Measurements from ENCODE around the gene ECE1.

The ECE1 gene

DNA sequence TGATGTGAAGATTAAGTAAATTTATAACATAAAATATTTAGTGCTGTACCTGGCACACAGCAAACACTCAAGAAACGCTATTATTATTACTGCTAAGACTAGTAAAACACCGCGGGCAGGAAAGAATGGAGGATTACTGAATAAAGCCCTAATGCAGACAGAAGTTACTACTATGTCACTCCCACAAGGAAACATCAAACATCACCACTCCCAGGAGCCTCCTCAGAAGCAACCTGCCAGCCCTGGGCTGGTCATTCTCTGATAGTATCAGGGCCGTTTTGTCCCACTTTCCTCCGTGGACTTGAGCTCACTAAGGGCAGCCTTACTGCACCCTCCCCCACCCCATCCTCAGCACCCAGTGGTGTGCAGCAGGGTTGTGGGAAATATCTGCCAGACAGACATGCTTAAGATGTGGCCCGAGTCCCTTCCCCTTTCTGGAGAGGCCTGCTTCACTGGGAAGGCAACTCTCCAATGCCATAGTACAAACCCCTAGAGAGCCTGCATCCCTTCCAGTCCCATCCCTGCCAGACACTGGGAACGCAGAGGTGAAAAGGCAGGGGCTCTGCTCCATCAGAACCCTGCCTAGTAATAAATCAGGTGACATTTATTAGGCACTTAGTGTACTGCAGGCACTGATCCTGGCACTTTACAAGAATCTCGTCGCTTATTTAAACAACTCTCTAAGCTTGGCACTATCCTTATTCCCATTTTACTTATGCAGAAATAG, 41.7 kb upstream of the ECE1 start:
- peaks cover 10 to 53% (median 44%) of the 10 kb centered on the region in 4 experiments for H3K4me1 ChIP-seq (ENCODE audit: control extremely low read depth in 1 of 4, control insufficient read depth in 4 of 4, insufficient read depth in 4 of 4, low read length in 3 of 4)
- WGBS (ENCODE audit: insufficient coverage), result 65% methylated on average over 6 of the region's 9 CpGs
- DNase-seq, result peak in 2 of 3 donors; percentile 48 to 50

DNA sequence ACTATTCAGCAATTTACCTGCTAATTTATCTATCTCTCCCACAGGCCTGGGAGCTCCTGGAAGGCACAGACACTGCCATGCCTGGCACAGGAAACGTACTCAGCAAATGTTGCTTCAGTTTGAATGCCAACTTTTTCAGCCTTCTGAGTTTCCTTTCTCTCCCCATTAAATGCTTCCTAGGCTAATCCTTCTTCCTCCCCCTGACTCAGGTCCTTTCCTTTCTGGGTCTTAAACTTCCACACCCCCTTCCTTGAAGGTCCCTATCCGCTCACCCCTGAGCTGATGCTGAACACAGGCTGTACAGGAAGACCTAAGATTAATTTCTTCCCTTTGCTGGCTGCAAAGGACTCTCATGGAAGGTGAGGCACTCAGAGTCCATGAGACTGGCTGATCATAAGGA, 40.3 kb upstream of the ECE1 start:
- Histone ChIP-seq H3K4me3 (ENCODE audit: control insufficient read depth in 1 of 7, extremely low read depth in 1 of 7, insufficient read depth in 4 of 7, low read depth in 2 of 7, low read length in 6 of 7) (no peak overlapping the region), H3K9me3 (ENCODE audit: control extremely low read depth in 1 of 5, control insufficient read depth in 4 of 5, insufficient read depth in 2 of 5, low read depth in 1 of 5, low read length in 4 of 5) (no peaks in the 10 kb centered on the region), H3K27me3 (replicated peaks in 2 of 5; ENCODE audit: control insufficient read depth in 4 of 5, insufficient read depth in 5 of 5, low read length in 4 of 5) (no peaks in the 10 kb centered on the region), H3K27ac (ENCODE audit: insufficient read depth in 1 of 2, low read depth in 1 of 2, low read length in 2 of 2, poor library complexity in 1 of 2, severe bottlenecking in 2 of 2) (no peak overlapping the region), H3K36me3 (ENCODE audit: control insufficient read depth in 4 of 4, insufficient read depth in 4 of 4, low read length in 3 of 4) (no peaks in the 10 kb centered on the region), H3K4me1 (ENCODE audit: control extremely low read depth in 1 of 4, control insufficient read depth in 4 of 4, insufficient read depth in 4 of 4, low read length in 3 of 4) (peaks cover 5 to 50% (median 43%) of the 10 kb centered on the region in 4 experiments)
- ChIA-PET CTCF (interaction anchor here (0.6 to 1.3 kb wide), 5 partner anchors 25 to 992 kb away, joined by 3 to 5 read pairs (median 3); no protein-coding TSS in a partner anchor), POLR2A (interaction anchor here (1.5 kb wide), 1 partner anchor 38 kb away, joined by 3 read pairs; no protein-coding TSS in a partner anchor)
- 100% methylated on average over 2 of the region's 2 CpGs for WGBS (ENCODE audit: insufficient coverage)
- DNase-seq, result no peak

More for the DNA sequence above, 41.7 kb upstream of the ECE1 start:
- ChIA-PET POLR2A (interaction anchor here (0.5 to 0.6 kb wide), 3 partner anchors 11 to 105 kb away, joined by 3 to 4 read pairs (median 3); no protein-coding TSS in a partner anchor), CTCF (interaction anchor here (1.3 to 3.9 kb wide), 3 partner anchors 7 to 36 kb away, joined by 3 to 48 read pairs (median 10); no protein-coding TSS in a partner anchor)
- no peaks in the 10 kb centered on the region for H3K36me3 ChIP-seq (ENCODE audit: control insufficient read depth in 4 of 4, insufficient read depth in 4 of 4, low read length in 3 of 4)
- H3K27me3 ChIP-seq (replicated peaks in 2 of 5; ENCODE audit: control insufficient read depth in 4 of 5, insufficient read depth in 5 of 5, low read length in 4 of 5), result no peaks in the 10 kb centered on the region
- no peaks in the 10 kb centered on the region for H3K9me3 ChIP-seq (ENCODE audit: control extremely low read depth in 1 of 5, control insufficient read depth in 4 of 5, insufficient read depth in 2 of 5, low read depth in 1 of 5, low read length in 4 of 5)
- H3K27ac ChIP-seq (ENCODE audit: insufficient read depth in 1 of 2, low read depth in 1 of 2, low read length in 2 of 2, poor library complexity in 1 of 2, severe bottlenecking in 2 of 2), result no peak overlapping the region
- H3K4me3 ChIP-seq (ENCODE audit: control insufficient read depth in 1 of 7, extremely low read depth in 1 of 7, insufficient read depth in 4 of 7, low read depth in 2 of 7, low read length in 6 of 7), result no peak overlapping the region

DNA sequence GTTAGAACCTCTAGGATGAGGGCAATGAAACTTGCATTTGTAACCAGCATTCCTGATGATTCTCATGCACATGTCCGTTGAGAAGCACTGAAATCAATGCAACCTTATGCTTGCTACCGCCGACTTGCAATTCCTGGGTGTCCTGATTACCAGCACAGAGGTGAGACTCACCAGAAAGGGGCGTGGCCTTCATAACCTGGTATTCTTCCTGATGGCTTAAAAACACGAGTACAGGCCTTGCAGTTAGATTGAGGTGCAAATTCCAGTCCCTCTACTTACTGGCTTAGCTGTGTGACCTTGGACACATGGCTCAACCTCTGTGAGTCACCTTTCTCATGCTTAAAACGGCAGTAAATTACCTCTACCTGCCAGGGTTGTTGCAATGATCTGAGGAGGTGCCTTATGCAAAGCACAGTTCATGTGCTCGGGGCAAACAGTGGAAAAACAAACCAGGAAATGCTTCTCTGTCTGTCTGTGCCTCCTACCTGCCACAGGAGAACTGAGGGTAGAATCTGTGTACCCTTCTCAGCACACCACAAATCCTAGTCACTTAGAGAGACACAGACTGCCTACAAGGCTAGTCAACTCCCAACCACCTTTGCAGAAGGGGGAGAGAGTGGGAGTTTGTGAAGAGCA, 39.1 kb upstream of the ECE1 start:
- no peaks in the 10 kb centered on the region for H3K27me3 ChIP-seq (replicated peaks in 2 of 5; ENCODE audit: control insufficient read depth in 4 of 5, insufficient read depth in 5 of 5, low read length in 4 of 5)
- H3K36me3 ChIP-seq (ENCODE audit: control insufficient read depth in 4 of 4, insufficient read depth in 4 of 4, low read length in 3 of 4), result no peaks in the 10 kb centered on the region
- WGBS (ENCODE audit: insufficient coverage), result 91% methylated on average over 7 of the region's 7 CpGs
- CTCF ChIA-PET, result no interaction called here
- no peak overlapping the region for H3K27ac ChIP-seq (ENCODE audit: insufficient read depth in 1 of 2, low read depth in 1 of 2, low read length in 2 of 2, poor library complexity in 1 of 2, severe bottlenecking in 2 of 2)
- POLR2A ChIA-PET, result interaction anchor here (1.5 kb wide), 1 partner anchor 39 kb away, joined by 3 read pairs; no protein-coding TSS in a partner anchor
- peaks cover 5 to 50% (median 43%) of the 10 kb centered on the region in 4 experiments for H3K4me1 ChIP-seq (ENCODE audit: control extremely low read depth in 1 of 4, control insufficient read depth in 4 of 4, insufficient read depth in 4 of 4, low read length in 3 of 4)
- DNase-seq, result no peak
- no peaks in the 10 kb centered on the region for H3K9me3 ChIP-seq (ENCODE audit: control extremely low read depth in 1 of 5, control insufficient read depth in 4 of 5, insufficient read depth in 2 of 5, low read depth in 1 of 5, low read length in 4 of 5)
- H3K4me3 ChIP-seq (ENCODE audit: control insufficient read depth in 1 of 7, extremely low read depth in 1 of 7, insufficient read depth in 4 of 7, low read depth in 2 of 7, low read length in 6 of 7), result no peak overlapping the region

DNA sequence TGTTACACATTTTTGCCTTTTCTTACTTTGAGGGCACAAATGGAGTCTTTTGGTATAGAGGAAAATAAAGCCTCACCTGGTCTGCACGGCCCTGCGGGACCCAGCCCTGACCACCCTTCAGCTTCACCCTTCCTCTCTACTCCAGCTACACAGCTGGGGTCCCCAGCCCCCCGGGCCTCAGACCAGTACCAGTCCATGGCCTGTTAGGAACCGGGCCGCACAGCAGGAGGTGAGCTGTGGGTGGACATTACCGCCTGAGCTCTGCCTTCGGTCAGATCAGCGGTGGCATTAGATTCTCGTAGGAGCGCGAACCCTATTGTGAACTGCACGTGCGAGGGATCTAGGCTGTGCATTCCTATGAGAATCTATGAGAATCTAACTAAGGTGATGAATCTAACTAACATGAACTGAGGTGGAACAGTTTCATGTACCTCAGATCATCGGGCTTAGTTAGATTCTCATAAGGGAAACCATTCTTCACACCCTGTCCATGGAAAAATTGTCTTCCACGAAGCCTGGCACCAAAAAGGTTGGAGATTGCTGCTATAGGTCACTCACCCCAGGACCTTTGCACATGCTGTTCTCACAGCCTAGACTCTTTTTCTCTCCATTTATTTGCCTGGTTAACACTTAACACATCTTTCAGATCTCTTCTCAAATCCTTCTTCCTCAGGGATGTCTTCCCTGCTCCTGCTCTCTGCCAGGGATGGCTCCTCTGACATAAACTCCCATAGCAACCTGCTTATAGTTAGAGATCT, 37.5 kb upstream of the ECE1 start:
- peaks cover 10 to 53% (median 47%) of the 10 kb centered on the region in 4 experiments for H3K4me1 ChIP-seq (ENCODE audit: control extremely low read depth in 1 of 4, control insufficient read depth in 4 of 4, insufficient read depth in 4 of 4, low read length in 3 of 4)
- H3K27ac ChIP-seq (ENCODE audit: insufficient read depth in 1 of 2, low read depth in 1 of 2, low read length in 2 of 2, poor library complexity in 1 of 2, severe bottlenecking in 2 of 2), result no peak overlapping the region
- no peak for DNase-seq
- POLR2A ChIA-PET, result no interaction called here
- H3K4me3 ChIP-seq (ENCODE audit: control insufficient read depth in 1 of 7, extremely low read depth in 1 of 7, insufficient read depth in 4 of 7, low read depth in 2 of 7, low read length in 6 of 7), result no peak overlapping the region
- 100% methylated on average over 12 of the region's 15 CpGs for WGBS (ENCODE audit: insufficient coverage)
- H3K27me3 ChIP-seq (replicated peaks in 2 of 5; ENCODE audit: control insufficient read depth in 4 of 5, insufficient read depth in 5 of 5, low read length in 4 of 5), result no peaks in the 10 kb centered on the region
- CTCF ChIA-PET, result interaction anchor here (0.9 to 6.0 kb wide), 5 partner anchors 6 to 74 kb away, joined by 3 to 48 read pairs (median 4); no protein-coding TSS in a partner anchor
- no peaks in the 10 kb centered on the region for H3K36me3 ChIP-seq (ENCODE audit: control insufficient read depth in 4 of 4, insufficient read depth in 4 of 4, low read length in 3 of 4)
- H3K9me3 ChIP-seq (ENCODE audit: control extremely low read depth in 1 of 5, control insufficient read depth in 4 of 5, insufficient read depth in 2 of 5, low read depth in 1 of 5, low read length in 4 of 5), result no peaks in the 10 kb centered on the region

DNA sequence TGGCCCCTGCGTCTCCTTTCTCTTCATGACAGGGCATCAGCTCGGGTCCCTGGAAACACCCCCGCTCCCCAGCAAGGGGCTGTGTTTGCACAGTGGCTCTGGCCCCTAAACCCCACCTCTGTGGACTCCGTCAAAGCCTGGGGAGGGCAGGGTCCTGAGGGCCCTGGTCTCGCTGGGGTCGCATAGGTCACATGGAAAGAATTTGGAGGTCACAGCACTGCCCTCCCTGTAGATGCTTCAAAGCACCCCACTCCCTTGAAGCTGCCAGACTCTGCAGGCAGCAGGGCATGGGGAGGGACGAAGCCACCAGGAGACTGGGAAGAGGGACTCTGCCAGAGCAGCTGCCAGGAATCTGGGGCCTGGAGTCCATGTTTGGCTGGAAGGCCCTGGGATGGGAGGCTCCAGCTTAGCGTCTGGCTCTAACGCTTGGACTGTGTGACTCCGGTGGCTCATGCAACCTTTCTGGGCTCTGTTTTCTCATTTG, 36.6 kb upstream of the ECE1 start:
- WGBS (ENCODE audit: insufficient coverage), result 96% methylated on average over 10 of the region's 10 CpGs
- ChIA-PET CTCF (interaction anchor here (0.6 to 6.0 kb wide), 7 partner anchors 7 to 650 kb away, joined by 3 to 48 read pairs (median 4); no protein-coding TSS in a partner anchor), POLR2A (no interaction called here)
- H3K4me3 ChIP-seq (ENCODE audit: control insufficient read depth in 1 of 7, extremely low read depth in 1 of 7, insufficient read depth in 4 of 7, low read depth in 2 of 7, low read length in 6 of 7), result no peak overlapping the region
- H3K36me3 ChIP-seq (ENCODE audit: control insufficient read depth in 4 of 4, insufficient read depth in 4 of 4, low read length in 3 of 4), result no peaks in the 10 kb centered on the region
- no peaks in the 10 kb centered on the region for H3K9me3 ChIP-seq (ENCODE audit: control extremely low read depth in 1 of 5, control insufficient read depth in 4 of 5, insufficient read depth in 2 of 5, low read depth in 1 of 5, low read length in 4 of 5)
- H3K4me1 ChIP-seq (ENCODE audit: control extremely low read depth in 1 of 4, control insufficient read depth in 4 of 4, insufficient read depth in 4 of 4, low read length in 3 of 4), result peaks cover 7 to 55% (median 50%) of the 10 kb centered on the region in 4 experiments
- H3K27me3 ChIP-seq (replicated peaks in 2 of 5; ENCODE audit: control insufficient read depth in 4 of 5, insufficient read depth in 5 of 5, low read length in 4 of 5), result no peaks in the 10 kb centered on the region
- DNase-seq, result no peak
- no peak overlapping the region for H3K27ac ChIP-seq (ENCODE audit: insufficient read depth in 1 of 2, low read depth in 1 of 2, low read length in 2 of 2, poor library complexity in 1 of 2, severe bottlenecking in 2 of 2)

DNA sequence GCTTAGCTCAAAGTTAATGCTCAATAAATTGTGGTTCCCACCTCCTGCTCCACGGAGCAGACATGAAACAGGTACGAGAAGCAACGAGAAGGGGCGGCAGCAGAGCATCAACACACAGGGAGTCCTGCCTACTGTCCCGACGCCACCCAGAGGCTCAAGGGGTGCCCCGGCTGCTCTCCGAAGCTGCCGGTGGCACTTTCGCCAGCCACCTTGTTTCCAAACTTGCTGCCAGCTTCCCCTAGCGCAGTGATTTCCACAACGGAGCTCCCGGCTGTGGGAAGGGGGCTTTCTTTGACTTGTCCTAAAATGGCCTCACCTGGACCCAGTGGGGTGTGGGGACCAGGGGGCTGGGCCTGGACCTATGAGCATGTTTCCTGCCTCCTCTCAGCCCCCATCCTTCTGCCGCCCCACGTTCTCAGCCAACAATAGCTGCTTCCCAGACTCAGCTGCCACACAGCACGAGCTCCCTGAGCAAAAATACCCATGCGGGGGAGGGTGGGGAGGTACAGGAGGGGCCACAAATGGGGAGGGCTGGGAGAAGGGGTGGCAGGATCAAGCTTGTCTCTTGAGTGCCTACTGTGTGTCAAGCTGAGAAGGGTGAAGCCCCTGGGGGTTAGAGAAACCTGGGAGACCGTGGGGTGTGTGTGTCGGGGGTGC, 35.6 kb upstream of the ECE1 start:
- DNase-seq, result no peak
- ChIA-PET CTCF (interaction anchor here (1.0 to 6.0 kb wide), 12 partner anchors 8 to 93 kb away, joined by 3 to 48 read pairs (median 11); no protein-coding TSS in a partner anchor), POLR2A (interaction anchor here (0.6 to 2.7 kb wide), 3 partner anchors 8 to 637 kb away, joined by 3 to 22 read pairs (median 3); no protein-coding TSS in a partner anchor)
- Histone ChIP-seq H3K4me3 (ENCODE audit: control insufficient read depth in 1 of 7, extremely low read depth in 1 of 7, insufficient read depth in 4 of 7, low read depth in 2 of 7, low read length in 6 of 7) (no peak overlapping the region), H3K9me3 (ENCODE audit: control extremely low read depth in 1 of 5, control insufficient read depth in 4 of 5, insufficient read depth in 2 of 5, low read depth in 1 of 5, low read length in 4 of 5) (no peaks in the 10 kb centered on the region), H3K36me3 (ENCODE audit: control insufficient read depth in 4 of 4, insufficient read depth in 4 of 4, low read length in 3 of 4) (no peaks in the 10 kb centered on the region), H3K4me1 (ENCODE audit: control extremely low read depth in 1 of 4, control insufficient read depth in 4 of 4, insufficient read depth in 4 of 4, low read length in 3 of 4) (peaks cover 7 to 59% (median 47%) of the 10 kb centered on the region in 4 experiments), H3K27me3 (replicated peaks in 2 of 5; ENCODE audit: control insufficient read depth in 4 of 5, insufficient read depth in 5 of 5, low read length in 4 of 5) (no peaks in the 10 kb centered on the region), H3K27ac (ENCODE audit: insufficient read depth in 1 of 2, low read depth in 1 of 2, low read length in 2 of 2, poor library complexity in 1 of 2, severe bottlenecking in 2 of 2) (no peak overlapping the region)
- WGBS (ENCODE audit: insufficient coverage), result 90% methylated on average over 18 of the region's 19 CpGs
